ENCODE measurements around the gene TYW1B.
"Not testable (repeated sequence)": the region's sequence is repeated elsewhere in the genome, so short reads cannot be mapped to it uniquely, and the experiment has no call there.

GRCh38 chr7:72817661-72818060 is 10.3 kb downstream of the TYW1B start:
- TF ChIP-seq EZH2 (IDR thresholded peaks at IDR 0.05; ENCODE audit: low read depth), result not testable (repeated sequence)
- TF ChIP-seq, protein P1, sequence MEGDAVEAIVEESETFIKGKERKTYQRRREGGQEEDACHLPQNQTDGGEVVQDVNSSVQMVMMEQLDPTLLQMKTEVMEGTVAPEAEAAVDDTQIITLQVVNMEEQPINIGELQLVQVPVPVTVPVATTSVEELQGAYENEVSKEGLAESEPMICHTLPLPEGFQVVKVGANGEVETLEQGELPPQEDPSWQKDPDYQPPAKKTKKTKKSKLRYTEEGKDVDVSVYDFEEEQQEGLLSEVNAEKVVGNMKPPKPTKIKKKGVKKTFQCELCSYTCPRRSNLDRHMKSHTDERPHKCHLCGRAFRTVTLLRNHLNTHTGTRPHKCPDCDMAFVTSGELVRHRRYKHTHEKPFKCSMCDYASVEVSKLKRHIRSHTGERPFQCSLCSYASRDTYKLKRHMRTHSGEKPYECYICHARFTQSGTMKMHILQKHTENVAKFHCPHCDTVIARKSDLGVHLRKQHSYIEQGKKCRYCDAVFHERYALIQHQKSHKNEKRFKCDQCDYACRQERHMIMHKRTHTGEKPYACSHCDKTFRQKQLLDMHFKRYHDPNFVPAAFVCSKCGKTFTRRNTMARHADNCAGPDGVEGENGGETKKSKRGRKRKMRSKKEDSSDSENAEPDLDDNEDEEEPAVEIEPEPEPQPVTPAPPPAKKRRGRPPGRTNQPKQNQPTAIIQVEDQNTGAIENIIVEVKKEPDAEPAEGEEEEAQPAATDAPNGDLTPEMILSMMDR (conservative IDR thresholded peaks at IDR 0.05), result not testable (repeated sequence)
